HepG2 (cell line): Measurements from ENCODE around the gene C12orf42. TPM values are rescaled to one million over a fixed set of nuclear protein-coding genes. Genes with fewer than 3 reads are reported as not detected.

Source experiments
- ATAC-seq: fragments of 200-7000 bp; cut with Tn5 transposase; 3 replicates; pipeline ENCODE4 v1.9.1; 2020; ENCODE audit warnings: mild to moderate bottlenecking, moderate library complexity
- BruUV-seq: library from RNA; stranded (reverse); fragments of 400-500 nt; replicated peaks from 2 replicates; lab custom pipeline; 2021; lab: Mats Ljungman, UMichigan
- CTCF ChIA-PET: fragments of 300-600 bp; formaldehyde crosslinking; extraction: SDS; loops from one replicate; lab custom pipeline; 2021; ENCODE audit warnings: low total read pairs, inconsistent platforms, low intra/inter-chr PET ratio; lab: Yijun Ruan, JAX
- POLR2A ChIA-PET: fragments of 350-600 bp; sonication (Branson Sonifier 250); formaldehyde crosslinking; loops from one replicate; lab custom pipeline; 2020; ENCODE audit warnings: antibody characterized with exemption, inconsistent platforms; lab: Yijun Ruan, JAX
- DNase-seq: peaks from one replicate; pipeline ENCODE4 v3.0.0-alpha.2; 2015; ENCODE audit warnings: low spot score
- FAIRE-seq: peaks from 3 replicates; lab custom pipeline; 2011; peaks lifted over from hg19 to GRCh38; lab: Jason Lieb, UNC
- H2AFZ ChIP-seq: one replicate; pipeline ENCODE4 v1.6.1; 2011; ENCODE audit warnings: low read length, inconsistent platforms
- H3K27ac ChIP-seq: fragments of 300-600 bp; 3 replicates; pipeline ENCODE4 v1.8.0; 2011; ENCODE audit warnings: mixed run types, mild to moderate bottlenecking, mixed read lengths, low read length, inconsistent platforms; ENCODE audit not compliant: insufficient read depth; ENCODE audit errors: extremely low read length
- H3K27me3 ChIP-seq, 2 experiments: fragments of 200-600 bp in 1 of 2; 2 replicates in 1 of 2; 3 replicates in 1 of 2; pipeline versions ENCODE4 v1.6.0 to v1.8.0; 2011; ENCODE audit warnings: low read length in 2 of 2, mild to moderate bottlenecking in 2 of 2, moderate library complexity in 2 of 2, inconsistent platforms in 1 of 2; ENCODE audit not compliant: insufficient read depth in 2 of 2, control insufficient read depth in 1 of 2
- H3K36me3 ChIP-seq, 2 experiments: fragments of 200-600 bp in 1 of 2; replicated peaks in 1 of 2; 2 replicates in 1 of 2; 3 replicates in 1 of 2; pipeline versions ENCODE4 v1.5.1 to v1.8.0; 2011; ENCODE audit warnings: low read length in 2 of 2, inconsistent platforms in 1 of 2; ENCODE audit not compliant: insufficient read depth in 2 of 2, control insufficient read depth in 1 of 2
- H3K4me1 ChIP-seq: 2 replicates; pipeline ENCODE4 v1.5.1; 2012; ENCODE audit warnings: low read length, inconsistent platforms; ENCODE audit not compliant: insufficient read depth
- H3K4me2 ChIP-seq: 2 replicates; pipeline ENCODE4 v1.6.0; 2011; ENCODE audit warnings: low read depth, low read length, inconsistent platforms
- H3K4me3 ChIP-seq, 3 experiments: fragments of 200-600 bp in 1 of 3; sonication (generic), shearing (Covaris generic) in 1 of 3; replicated peaks in 1 of 3; 2 replicates each; pipeline ENCODE4 v1.5.1; 2011 to 2016; ENCODE audit warnings: low read length in 3 of 3, inconsistent platforms in 2 of 3, low read depth in 2 of 3, mild to moderate bottlenecking in 2 of 3, control low read depth in 1 of 3, mixed read lengths in 1 of 3; ENCODE audit not compliant: insufficient read depth in 1 of 3
- H3K79me2 ChIP-seq: one replicate; pipeline ENCODE4 v1.6.1; 2011; ENCODE audit warnings: low read length, inconsistent platforms; ENCODE audit not compliant: insufficient read depth
- H3K9ac ChIP-seq: 2 replicates; pipeline ENCODE4 v1.6.0; 2011; ENCODE audit warnings: mild to moderate bottlenecking, low read depth, low read length, inconsistent platforms; ENCODE audit not compliant: insufficient read depth
- H3K9me3 ChIP-seq: 2 replicates; pipeline ENCODE4 v1.5.1; 2012; ENCODE audit warnings: mild to moderate bottlenecking, low read length
- H4K20me1 ChIP-seq: 2 replicates; pipeline ENCODE4 v1.6.0; 2011; ENCODE audit warnings: inconsistent platforms, mild to moderate bottlenecking, low read length, moderate library complexity; ENCODE audit not compliant: insufficient read depth
- BRD4 ChIP-seq: sonication (generic); formaldehyde crosslinking; IDR thresholded peaks from 2 replicates; pipeline ENCODE4 v1.4.0; 2020; ENCODE audit warnings: missing genetic modification reagents
- GLI4 ChIP-seq: sonication (generic); formaldehyde crosslinking; IDR thresholded peaks from 2 replicates; pipeline ENCODE4 v1.5.1; 2020; ENCODE audit warnings: missing genetic modification reagents, mild to moderate bottlenecking, moderate library complexity, borderline replicate concordance
- NAIF1 ChIP-seq: sonication (generic); formaldehyde crosslinking; IDR thresholded peaks from 2 replicates; pipeline ENCODE4 v1.5.0; 2020; ENCODE audit warnings: mild to moderate bottlenecking, missing genetic modification reagents, borderline replicate concordance
- NPAS2 ChIP-seq: sonication (generic); formaldehyde crosslinking; IDR thresholded peaks from 2 replicates; pipeline ENCODE4 v1.8.0; 2022; ENCODE audit warnings: mild to moderate bottlenecking, missing genetic modification reagents, borderline replicate concordance
- PRMT3 ChIP-seq: sonication (generic); formaldehyde crosslinking; IDR thresholded peaks from 2 replicates; pipeline ENCODE4 v1.8.1; 2022; ENCODE audit warnings: low read depth, mild to moderate bottlenecking, moderate library complexity, missing genetic modification reagents, borderline replicate concordance
- SOX5 ChIP-seq: IDR thresholded peaks from 2 replicates; pipeline ENCODE4 v1.6.1; 2016; ENCODE audit warnings: borderline replicate concordance
- SRSF9 ChIP-seq: fragments of 200-400 bp; formaldehyde crosslinking; IDR thresholded peaks from 2 replicates; pipeline ENCODE4 v1.6.1; 2018; ENCODE audit warnings: borderline replicate concordance, mild to moderate bottlenecking, low read depth, low read length; ENCODE audit not compliant: insufficient read depth, poor library complexity, severe bottlenecking
- ZNF362 ChIP-seq: sonication (generic); formaldehyde crosslinking; IDR thresholded peaks from 2 replicates; pipeline ENCODE4 v1.4.0; 2020; ENCODE audit warnings: missing genetic modification reagents, mild to moderate bottlenecking, borderline replicate concordance
- ZNF367 ChIP-seq: sonication (generic); formaldehyde crosslinking; IDR thresholded peaks from 2 replicates; pipeline ENCODE4 v1.4.0; 2020; ENCODE audit warnings: missing genetic modification reagents, borderline replicate concordance
- WGBS: methylation state at CpG from one replicate; pipeline ENCODE4 v1.1.6; 2017; ENCODE audit warnings: low lambda C conversion rate; 5-methylcytosine and 5-hydroxymethylcytosine counted together
- in situ Hi-C: cut with HindIII; loops from 2 replicates; pipeline ENCODE4 v1.10.0; 2017; ENCODE audit warnings: low pct_unique_long_range_greater_than_20kb; ENCODE audit not compliant: extremely low pct_ligation_motif_present
- intact Hi-C: fragments of 100-400 bp; cut with micrococcal nuclease; formaldehyde crosslinking; loops from one replicate; pipeline ENCODE4 v1.10.0; 2022; ENCODE audit not compliant: unreplicated experiment
- polyA plus RNA-seq, 8 experiments: library from polyadenylated mRNA; depleted of rRNA in 3 of 8; stranded (reverse) in 7 of 8; unstranded in 1 of 8; fragments of >200 nt; fragmentation: Illumina TruSeq in 4 of 8; extraction: Trizol in 4 of 8; gene quantifications; 2 replicates each; pipeline versions ENCODE4 v1.2.1 to v1.2.3, GENCODE V29; 2011 to 2016; ENCODE audit warnings: low read depth in 4 of 8, missing spikeins in 1 of 8, mixed read lengths in 1 of 8; ENCODE audit not compliant: insufficient read depth in 1 of 8
- total RNA-seq, 5 experiments: library from RNA; depleted of rRNA; stranded (reverse); fragments of >200 nt; fragmentation: Illumina TruSeq; extraction: Trizol; gene quantifications; 2 replicates each; pipeline ENCODE4 v1.2.3, GENCODE V29; 2016; ENCODE audit warnings: low read depth in 1 of 5

C12orf42 gene
- total and polyA plus RNA-seq, 2 of the 13 experiments (the other 11 are each of a cell fraction or from before 2014, with no cell fraction given) = not detected

DNA sequence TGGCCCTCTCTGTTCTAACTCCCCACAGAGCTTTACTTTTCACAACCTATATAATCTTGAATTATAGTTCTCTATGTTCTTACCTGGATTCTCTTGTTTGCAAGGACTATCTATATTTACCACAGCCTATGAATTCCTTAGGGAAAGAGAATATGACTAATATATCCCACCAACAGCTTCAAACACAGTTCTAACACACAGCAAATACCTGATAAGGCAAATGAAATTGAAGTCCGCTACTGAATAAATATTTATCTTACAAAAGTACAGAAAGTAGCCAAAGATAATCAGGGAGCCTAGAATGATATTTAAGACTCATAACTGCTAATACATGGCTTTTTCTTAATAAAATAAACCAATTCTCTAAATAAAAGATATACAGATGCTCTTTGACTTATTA is 165.1 kb downstream of the C12orf42 start:
- ChIA-PET POLR2A (no interaction called here), CTCF (no interaction called here)
- Histone ChIP-seq H3K9me3 (no peaks in the 10 kb centered on the region), H3K27ac (no peak overlapping the region), H4K20me1 (no peaks in the 10 kb centered on the region), H3K4me2 (no peak overlapping the region), H3K27me3 (no peaks in the 10 kb centered on the region), H3K9ac (no peak overlapping the region), H2AFZ (no peak overlapping the region), H3K4me3 (no peak overlapping the region), H3K79me2 (no peaks in the 10 kb centered on the region), H3K4me1 (no peaks in the 10 kb centered on the region), H3K36me3 (no peaks in the 10 kb centered on the region)
- WGBS = 6% methylated on average over 1 of the region's 1 CpG
- FAIRE-seq (no peak), ATAC-seq (no peak), DNase-seq (no peak)
- BruUV-seq = no TSS peak
- no peak for TF ChIP-seq NAIF1 (CRISPR knock-in tag)
- TF ChIP-seq NPAS2 (CRISPR knock-in tag) = no peak
- no peak for TF ChIP-seq PRMT3 (CRISPR knock-in tag)
- TF ChIP-seq ZNF362 (CRISPR knock-in tag) = no peak
- TF ChIP-seq SOX5 (CRISPR knock-in tag) = no peak
- no peak for TF ChIP-seq GLI4 (CRISPR knock-in tag)
- intact Hi-C loops = no loop called here
- in situ Hi-C loops = no loop called here

DNA sequence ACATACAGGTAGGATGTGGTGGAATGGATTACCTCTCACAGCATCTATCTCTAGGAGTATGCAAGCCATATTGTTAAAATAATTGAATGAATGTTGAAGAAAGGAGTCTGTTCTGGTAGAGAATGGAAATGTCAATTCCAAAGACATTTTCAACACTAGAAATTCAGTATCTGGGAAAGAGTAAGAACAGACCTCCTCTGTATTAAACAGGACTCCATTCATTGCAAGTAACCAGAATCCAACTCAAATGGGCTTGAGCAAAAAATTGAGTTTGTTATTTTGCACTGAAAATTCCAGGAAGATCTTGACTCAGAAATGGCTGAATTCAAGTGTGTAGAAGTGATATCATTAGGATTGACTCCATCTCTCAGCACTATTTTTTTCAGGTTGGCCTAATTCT is 168.1 kb downstream of the C12orf42 start:
- Histone ChIP-seq H3K27me3 (no peaks in the 10 kb centered on the region), H3K79me2 (no peaks in the 10 kb centered on the region), H3K4me2 (no peak overlapping the region), H4K20me1 (no peaks in the 10 kb centered on the region), H3K27ac (no peak overlapping the region), H3K9ac (no peak overlapping the region), H3K4me1 (no peaks in the 10 kb centered on the region), H3K4me3 (no peak overlapping the region), H3K36me3 (no peaks in the 10 kb centered on the region), H3K9me3 (no peaks in the 10 kb centered on the region), H2AFZ (no peak overlapping the region)
- in situ Hi-C loops = loop anchor here (10.0 kb wide), 1 partner anchor 217 kb away; no protein-coding TSS in a partner anchor
- ChIA-PET CTCF (no interaction called here), POLR2A (no interaction called here)
- intact Hi-C loops = no loop called here
- FAIRE-seq = no peak
- no peak for TF ChIP-seq ZNF367 (CRISPR knock-in tag)
- no peak for TF ChIP-seq BRD4 (CRISPR knock-in tag)
- TF ChIP-seq PRMT3 (CRISPR knock-in tag) = no peak
- TF ChIP-seq SRSF9 = no peak
- no TSS peak for BruUV-seq
- DNase-seq = no peak
- ATAC-seq = no peak
